IgD-negative memory B cell (primary cell): ENCODE results near the gene HCN2. TPM values are rescaled to one million over a fixed set of nuclear protein-coding genes. Genes with fewer than 3 reads are reported as not detected.

Source experiments
- H3K27ac Mint-ChIP-seq, 3 donors: one replicate each; pipeline ENCODE4 v1.8.0; 2020 to 2022; ENCODE audit warnings: mild to moderate bottlenecking in 3 of 3, mixed read lengths in 3 of 3, moderate library complexity in 1 of 3
- H3K27me3 Mint-ChIP-seq: one replicate; pipeline ENCODE4 v1.8.0; 2021; ENCODE audit warnings: mixed read lengths
- H3K36me3 Mint-ChIP-seq: one replicate; pipeline ENCODE4 v1.8.0; 2020; ENCODE audit warnings: mild to moderate bottlenecking, mixed read lengths
- H3K4me1 Mint-ChIP-seq, 3 donors: one replicate each; pipeline ENCODE4 v1.8.0; 2020 to 2022; ENCODE audit warnings: mixed read lengths in 3 of 3, mild to moderate bottlenecking in 1 of 3
- H3K4me3 Mint-ChIP-seq, 4 donors: one replicate each; pipeline ENCODE4 v1.8.0; 2020 to 2022; ENCODE audit warnings: mild to moderate bottlenecking in 4 of 4, mixed read lengths in 4 of 4, moderate library complexity in 3 of 4
- H3K9me3 Mint-ChIP-seq, 3 donors: one replicate each; pipeline ENCODE4 v1.8.0; 2020 to 2021; ENCODE audit warnings: mixed read lengths in 3 of 3, mild to moderate bottlenecking in 1 of 3
- polyA plus RNA-seq: library from polyadenylated mRNA; unstranded; fragments of 300-500 nt; fragmentation: Illumina TruSeq; gene quantifications from one replicate; pipeline ENCODE4 v1.2.3, GENCODE V29; 2021

The HCN2 gene
- polyA plus RNA-seq, 1 donor from 2014 or later: not detected

- H3K27ac Mint-ChIP-seq: peak overlapping the region in 1 of 3 donors; percentile 10
- H3K4me3 Mint-ChIP-seq: peak overlapping the region in 1 of 4 donors; percentile 49
- H3K36me3 Mint-ChIP-seq: peaks cover 4% of the 10 kb centered on the region
- H3K9me3 Mint-ChIP-seq: no peaks in the 10 kb centered on the region
- no peaks in the 10 kb centered on the region for H3K27me3 Mint-ChIP-seq
- H3K4me1 Mint-ChIP-seq: peaks cover 0 to 7% (median 6%) of the 10 kb centered on the region in 3 donors
Measured at GRCh38 chr19:648904-649801, 59.5 kb downstream of the HCN2 start.

GRCh38 chr19:650121-650520 is 60.4 kb downstream of the HCN2 start:
- peaks cover 0 to 4% (median 2%) of the 10 kb centered on the region in 3 donors for H3K4me1 Mint-ChIP-seq

GRCh38 chr19:651114-651818 is 61.6 kb downstream of the HCN2 start:
- no peaks in the 10 kb centered on the region for H3K27me3 Mint-ChIP-seq
- H3K4me3 Mint-ChIP-seq: peak overlapping the region in 1 of 4 donors; percentile 68
- no peaks in the 10 kb centered on the region for H3K9me3 Mint-ChIP-seq
- H3K36me3 Mint-ChIP-seq: peaks cover 3% of the 10 kb centered on the region
- peaks cover 0 to 4% (median 4%) of the 10 kb centered on the region in 3 donors for H3K4me1 Mint-ChIP-seq
- H3K27ac Mint-ChIP-seq: no peak overlapping the region

More at GRCh38 chr19:650121-650520, 60.4 kb downstream of the HCN2 start:
- Mint-ChIP-seq H3K4me3 (no peak overlapping the region), H3K27me3 (no peaks in the 10 kb centered on the region), H3K36me3 (peaks cover 6% of the 10 kb centered on the region), H3K9me3 (no peaks in the 10 kb centered on the region), H3K27ac (peak overlapping the region in 1 of 3 donors; percentile 64)

DNA sequence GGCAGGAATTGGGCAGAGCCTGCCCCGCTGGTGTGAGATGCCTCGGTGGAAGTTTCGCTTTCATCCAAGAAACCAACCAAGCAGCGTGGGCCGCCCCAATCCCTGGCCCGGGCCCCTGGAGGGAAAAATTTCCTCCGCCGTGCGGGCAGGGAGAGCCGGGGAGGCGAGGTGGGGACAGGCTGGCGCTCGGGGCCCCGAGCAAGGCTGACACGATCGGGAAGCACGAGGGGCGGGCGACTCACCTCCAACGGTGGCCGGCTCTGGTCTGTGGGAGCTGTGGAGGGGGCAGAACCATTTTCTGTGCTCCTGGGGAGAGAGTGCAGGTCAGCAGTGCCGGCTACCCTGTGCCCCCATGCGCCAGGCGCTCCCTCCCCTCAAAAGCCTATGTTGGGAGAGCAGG is 62.3 kb downstream of the HCN2 start:
- Mint-ChIP-seq H3K36me3 (peaks cover 3% of the 10 kb centered on the region), H3K9me3 (no peaks in the 10 kb centered on the region), H3K27ac (no peak overlapping the region), H3K4me3 (no peak overlapping the region), H3K27me3 (no peaks in the 10 kb centered on the region), H3K4me1 (peaks cover 0 to 8% (median 7%) of the 10 kb centered on the region in 3 donors)

GRCh38 chr19:652467-653389 is 63.0 kb downstream of the HCN2 start:
- H3K27me3 Mint-ChIP-seq: no peaks in the 10 kb centered on the region
- H3K9me3 Mint-ChIP-seq: no peaks in the 10 kb centered on the region
- no peak overlapping the region for H3K27ac Mint-ChIP-seq
- H3K4me1 Mint-ChIP-seq: peaks cover 0 to 11% (median 10%) of the 10 kb centered on the region in 3 donors
- H3K36me3 Mint-ChIP-seq: peaks cover 3% of the 10 kb centered on the region
- no peak overlapping the region for H3K4me3 Mint-ChIP-seq

- Mint-ChIP-seq H3K9me3 (no peaks in the 10 kb centered on the region), H3K4me1 (peaks cover 0 to 11% (median 10%) of the 10 kb centered on the region in 3 donors), H3K27ac (peak overlapping the region in 1 of 3 donors; percentile 9), H3K27me3 (no peaks in the 10 kb centered on the region), H3K36me3 (peaks cover 1% of the 10 kb centered on the region), H3K4me3 (no peak overlapping the region)
Measured at GRCh38 chr19:653425-653824, 63.7 kb downstream of the HCN2 start.

GRCh38 chr19:655691-656090 is 66.0 kb downstream of the HCN2 start:
- Mint-ChIP-seq H3K9me3 (no peaks in the 10 kb centered on the region), H3K4me1 (peaks cover 12 to 21% (median 16%) of the 10 kb centered on the region in 3 donors), H3K4me3 (peak overlapping the region in 2 of 4 donors; percentile 28 to 76), H3K36me3 (peaks cover 4% of the 10 kb centered on the region), H3K27me3 (no peaks in the 10 kb centered on the region), H3K27ac (peak overlapping the region in 2 of 3 donors; percentile 84 to 86)

DNA sequence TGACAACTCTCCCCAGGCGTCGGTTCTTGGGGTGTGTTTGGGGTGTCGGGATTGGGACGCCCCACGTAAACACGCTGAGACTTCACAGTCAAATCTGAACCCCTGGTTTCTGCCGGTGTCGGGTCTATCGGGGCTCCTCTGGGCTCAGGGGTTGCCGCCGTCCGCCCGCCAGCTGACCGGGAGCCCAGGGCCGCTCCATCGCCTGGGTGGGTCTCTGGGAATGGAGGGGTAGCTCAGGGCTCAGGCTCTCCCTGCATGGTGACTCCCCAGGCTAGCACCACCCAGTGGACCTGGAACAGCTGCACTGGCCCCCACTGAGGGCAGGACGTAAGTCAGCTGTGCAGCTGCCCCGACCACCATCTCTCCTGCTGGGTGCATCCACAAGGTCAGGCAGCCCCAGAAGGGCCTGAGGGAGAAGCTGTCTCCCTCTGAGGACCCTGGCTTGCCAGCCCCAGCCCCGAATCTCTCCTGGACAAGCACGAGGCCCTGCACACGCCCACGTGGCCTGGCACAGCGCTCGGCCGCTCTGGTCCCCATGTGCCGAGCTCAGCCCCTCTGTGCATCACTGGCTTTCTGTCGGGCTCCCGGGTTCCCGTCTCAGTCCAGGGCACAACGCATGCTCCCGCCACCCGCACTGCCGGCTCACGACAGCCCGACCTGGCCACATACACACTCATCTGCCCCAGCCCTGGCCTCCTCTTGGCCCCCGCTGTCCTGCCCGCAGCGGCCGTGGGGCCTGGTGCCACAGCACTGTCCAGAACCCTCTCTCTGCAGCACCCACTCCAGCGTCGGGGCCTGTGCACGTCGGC is 67.3 kb downstream of the HCN2 start:
- Mint-ChIP-seq H3K27me3 (no peaks in the 10 kb centered on the region), H3K4me3 (peak overlapping the region in 3 of 4 donors; percentile 48 to 93 (median 54)), H3K4me1 (peaks cover 16 to 21% (median 18%) of the 10 kb centered on the region in 3 donors), H3K27ac (peak overlapping the region; percentile 39 to 100 (median 43)), H3K36me3 (peaks cover 5% of the 10 kb centered on the region), H3K9me3 (no peaks in the 10 kb centered on the region)

DNA sequence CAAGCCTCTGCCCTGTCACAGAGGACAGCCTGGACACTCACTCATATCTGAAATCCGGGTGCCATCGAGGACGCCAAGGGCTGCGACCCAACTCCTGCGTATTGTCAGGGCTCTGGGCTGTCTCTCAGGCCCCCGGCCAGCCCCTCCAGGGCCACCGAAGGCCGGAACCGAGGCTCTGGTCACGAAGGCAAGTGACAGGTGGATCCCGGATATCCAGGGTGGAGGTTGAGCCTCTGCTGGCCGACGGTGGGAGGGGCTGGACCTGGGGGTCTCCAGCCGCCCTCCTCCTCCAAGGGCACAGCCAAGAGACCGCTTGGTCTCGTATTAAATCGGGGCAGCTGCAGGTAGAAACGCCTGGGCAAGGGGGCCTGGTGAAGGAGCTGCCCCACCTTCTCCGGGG is 67.9 kb downstream of the HCN2 start:
- peaks cover 5% of the 10 kb centered on the region for H3K36me3 Mint-ChIP-seq
- no peaks in the 10 kb centered on the region for H3K27me3 Mint-ChIP-seq
- no peaks in the 10 kb centered on the region for H3K9me3 Mint-ChIP-seq
- peaks cover 16 to 21% (median 18%) of the 10 kb centered on the region in 3 donors for H3K4me1 Mint-ChIP-seq
- H3K4me3 Mint-ChIP-seq: peak overlapping the region in 2 of 4 donors; percentile 48 to 77
- peak overlapping the region in 2 of 3 donors; percentile 43 to 100 for H3K27ac Mint-ChIP-seq

DNA sequence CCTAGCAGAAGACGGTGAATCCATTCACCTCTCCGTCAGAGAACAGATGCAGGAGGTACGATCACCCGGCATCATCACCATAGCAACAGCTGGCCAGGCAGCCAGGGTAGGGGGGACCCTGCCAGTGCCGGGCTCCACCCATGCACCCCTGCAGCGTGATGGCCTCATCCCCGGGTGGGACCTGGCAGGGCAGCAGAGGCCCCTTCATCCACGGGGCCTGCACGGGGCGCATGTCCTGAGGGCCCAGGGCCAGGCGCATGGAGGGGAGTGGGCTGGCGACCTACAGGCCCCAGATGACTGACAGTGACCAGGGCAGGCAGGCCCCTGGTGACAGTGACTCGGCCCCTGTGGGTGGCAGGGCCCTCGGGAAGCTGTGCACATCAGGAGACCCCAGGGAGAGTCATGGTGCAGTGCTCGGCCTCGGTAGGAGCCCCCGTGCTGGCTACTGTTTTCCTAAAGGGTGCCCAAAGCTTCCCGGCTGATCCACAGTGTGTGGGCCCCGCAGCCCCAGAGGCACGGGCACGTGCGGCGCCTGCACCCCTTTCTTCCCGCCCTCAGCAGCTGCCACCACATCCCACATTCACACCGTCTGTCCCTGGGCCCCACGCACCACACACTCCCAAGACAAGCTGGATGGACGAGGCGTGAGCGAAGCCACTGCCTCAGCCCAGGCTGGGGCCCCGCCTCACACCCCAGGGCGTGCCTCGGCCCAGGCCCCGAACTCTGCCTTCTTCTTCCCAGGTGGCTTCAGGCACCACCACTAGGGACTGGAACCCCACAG is 68.6 kb downstream of the HCN2 start:
- H3K27ac Mint-ChIP-seq: peak overlapping the region in 2 of 3 donors; percentile 96 to 100
- no peaks in the 10 kb centered on the region for H3K9me3 Mint-ChIP-seq
- H3K36me3 Mint-ChIP-seq: peaks cover 5% of the 10 kb centered on the region
- H3K27me3 Mint-ChIP-seq: no peaks in the 10 kb centered on the region
- peaks cover 16 to 21% (median 18%) of the 10 kb centered on the region in 3 donors for H3K4me1 Mint-ChIP-seq
- H3K4me3 Mint-ChIP-seq: peak overlapping the region in 3 of 4 donors; percentile 82 to 94 (median 92)

DNA sequence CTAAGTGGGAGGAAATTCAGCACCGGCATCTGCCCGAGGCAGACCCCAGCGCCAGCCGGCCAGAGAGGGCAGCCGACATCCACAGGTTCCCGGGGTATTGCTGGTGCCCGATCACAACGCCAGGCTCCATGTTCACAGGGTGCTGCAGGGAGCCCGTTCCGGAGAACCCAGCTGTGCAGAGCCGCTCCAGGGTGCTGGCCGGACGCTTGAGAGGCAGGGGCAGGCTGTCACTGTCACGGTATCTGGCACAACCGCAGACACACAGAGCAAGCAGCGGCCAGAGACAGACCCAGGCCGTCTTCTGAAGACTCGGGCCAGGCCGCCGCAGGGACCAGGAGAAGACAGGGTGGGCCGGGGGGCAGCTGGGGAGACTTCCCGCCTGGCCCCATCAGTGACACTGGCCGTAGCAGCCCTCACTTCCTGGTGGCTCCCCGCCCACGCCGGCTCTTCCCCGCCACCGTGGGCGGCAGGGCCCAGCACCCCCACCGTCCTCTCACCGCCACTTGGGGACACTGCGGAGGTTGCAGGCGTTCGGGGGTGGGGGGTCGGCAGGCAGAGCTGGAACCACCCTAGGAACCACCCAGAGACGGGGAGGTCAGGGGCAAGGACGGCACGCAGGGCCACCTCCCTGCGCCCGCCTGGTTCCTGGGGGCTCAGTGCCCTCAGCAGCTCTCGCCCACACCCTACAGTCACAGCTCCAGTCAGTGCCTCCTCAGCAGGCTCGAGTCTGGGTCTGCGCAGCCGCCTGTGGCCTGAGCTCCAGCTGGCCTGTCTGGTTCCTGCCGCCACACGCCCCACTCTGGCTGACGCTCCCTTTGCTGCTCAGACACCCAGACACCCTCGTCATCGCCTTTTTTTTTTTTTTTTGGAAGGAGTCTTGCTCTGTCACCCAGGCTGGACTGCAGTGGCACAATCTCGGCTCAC is 69.5 kb downstream of the HCN2 start:
- H3K4me3 Mint-ChIP-seq: peak overlapping the region; percentile 92 to 100 (median 95)
- H3K27me3 Mint-ChIP-seq: no peaks in the 10 kb centered on the region
- H3K36me3 Mint-ChIP-seq: peaks cover 5% of the 10 kb centered on the region
- H3K27ac Mint-ChIP-seq: peak overlapping the region; percentile 96 to 100 (median 98)
- H3K9me3 Mint-ChIP-seq: no peaks in the 10 kb centered on the region
- peaks cover 18 to 19% (median 19%) of the 10 kb centered on the region in 3 donors for H3K4me1 Mint-ChIP-seq

DNA sequence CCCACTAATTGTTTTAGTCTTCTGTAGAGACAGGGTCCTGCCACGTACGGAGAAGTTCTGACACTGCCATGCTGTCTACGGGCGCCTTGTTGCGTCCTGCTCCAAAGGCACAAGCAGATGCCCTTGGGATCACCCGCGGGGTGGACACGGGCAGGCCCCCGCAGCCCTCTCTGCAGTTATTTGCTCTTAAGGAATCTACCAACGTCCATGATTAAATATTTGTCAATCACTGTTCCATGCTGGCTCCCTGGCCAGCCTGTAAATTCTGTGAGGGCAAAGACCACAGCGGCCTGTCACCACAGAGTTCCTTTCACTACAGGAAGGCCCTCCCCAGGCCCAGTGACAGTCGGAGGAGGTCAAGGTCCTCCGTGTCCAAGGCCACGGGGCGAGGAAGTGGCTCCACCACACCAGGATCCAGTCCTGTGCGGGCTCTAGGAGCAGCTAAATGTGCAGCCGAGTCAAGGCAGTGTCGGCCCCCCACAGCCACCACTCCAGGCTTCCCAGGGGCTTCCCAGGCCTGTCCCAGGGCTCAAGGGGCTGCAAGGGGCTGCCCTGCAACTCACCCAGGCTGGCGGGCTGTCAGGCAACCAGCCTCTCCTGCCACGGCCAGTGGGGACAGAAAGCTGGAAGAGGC is 71.2 kb downstream of the HCN2 start:
- Mint-ChIP-seq H3K27ac (peak overlapping the region; percentile 96 to 100 (median 98)), H3K4me3 (peak overlapping the region; percentile 94 to 100 (median 96)), H3K36me3 (peaks cover 4% of the 10 kb centered on the region), H3K27me3 (no peaks in the 10 kb centered on the region), H3K4me1 (peaks cover 19 to 23% (median 22%) of the 10 kb centered on the region in 3 donors), H3K9me3 (no peaks in the 10 kb centered on the region)
